D721Med (cell line): ENCODE results near the gene CFAP65.

Experiments used
- DNase-seq: peaks from one replicate; pipeline ENCODE4 v3.0.0; 2011; ENCODE audit warnings: low spot score; ENCODE audit not compliant: insufficient read length
- FAIRE-seq: peaks from 2 replicates; lab custom pipeline; 2011; peaks lifted over from hg19 to GRCh38; lab: Jason Lieb, UNC
- TF ChIP-seq, protein P1 (sequence below): IDR thresholded peaks from 2 replicates; pipeline ENCODE4 v1.5.1; 2012; ENCODE audit warnings: mild to moderate bottlenecking, control low read depth; ENCODE audit not compliant: insufficient read depth; ENCODE audit errors: missing control alignments

The CFAP65 gene

DNA sequence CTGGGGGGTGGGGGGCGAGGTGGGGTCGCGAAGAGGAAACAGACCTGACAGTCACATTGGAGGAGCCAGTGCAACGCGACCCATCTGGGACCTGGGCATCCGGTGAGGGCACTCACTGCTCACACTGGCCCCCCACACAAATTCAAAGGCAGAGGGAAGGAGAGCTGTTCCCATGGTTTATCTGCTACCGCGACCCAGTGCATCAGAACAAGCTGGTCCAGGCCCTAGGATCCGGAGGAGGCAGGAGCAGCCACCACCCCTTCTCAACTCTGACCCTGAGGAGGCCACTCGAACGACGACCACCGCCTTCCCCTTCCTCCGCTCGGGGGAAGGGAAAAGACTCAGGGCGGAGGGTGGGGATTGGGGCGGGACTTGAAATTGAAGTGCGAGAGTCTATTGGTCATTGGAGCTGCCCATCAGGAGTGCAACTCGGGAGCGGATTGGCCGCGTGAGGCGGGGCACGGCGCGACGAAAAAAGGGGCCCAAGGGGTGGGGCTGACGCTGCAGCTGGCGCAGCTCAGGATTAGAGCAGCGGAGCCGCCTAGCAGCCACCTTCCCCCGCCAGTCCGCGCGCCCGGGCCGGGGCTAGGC lies 82.1 kb downstream of the CFAP65 start, which contains the start of gene CDK5R2:
Gene CDK5R2 (plus strand): TSS at position 526 of the 591 bp plus-strand sequence. CDS start 155 bp downstream, outside the sequence.
- TF ChIP-seq, protein P1, sequence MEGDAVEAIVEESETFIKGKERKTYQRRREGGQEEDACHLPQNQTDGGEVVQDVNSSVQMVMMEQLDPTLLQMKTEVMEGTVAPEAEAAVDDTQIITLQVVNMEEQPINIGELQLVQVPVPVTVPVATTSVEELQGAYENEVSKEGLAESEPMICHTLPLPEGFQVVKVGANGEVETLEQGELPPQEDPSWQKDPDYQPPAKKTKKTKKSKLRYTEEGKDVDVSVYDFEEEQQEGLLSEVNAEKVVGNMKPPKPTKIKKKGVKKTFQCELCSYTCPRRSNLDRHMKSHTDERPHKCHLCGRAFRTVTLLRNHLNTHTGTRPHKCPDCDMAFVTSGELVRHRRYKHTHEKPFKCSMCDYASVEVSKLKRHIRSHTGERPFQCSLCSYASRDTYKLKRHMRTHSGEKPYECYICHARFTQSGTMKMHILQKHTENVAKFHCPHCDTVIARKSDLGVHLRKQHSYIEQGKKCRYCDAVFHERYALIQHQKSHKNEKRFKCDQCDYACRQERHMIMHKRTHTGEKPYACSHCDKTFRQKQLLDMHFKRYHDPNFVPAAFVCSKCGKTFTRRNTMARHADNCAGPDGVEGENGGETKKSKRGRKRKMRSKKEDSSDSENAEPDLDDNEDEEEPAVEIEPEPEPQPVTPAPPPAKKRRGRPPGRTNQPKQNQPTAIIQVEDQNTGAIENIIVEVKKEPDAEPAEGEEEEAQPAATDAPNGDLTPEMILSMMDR: no peak
- no peak for FAIRE-seq
- DNase-seq: peak; percentile 99

DNA sequence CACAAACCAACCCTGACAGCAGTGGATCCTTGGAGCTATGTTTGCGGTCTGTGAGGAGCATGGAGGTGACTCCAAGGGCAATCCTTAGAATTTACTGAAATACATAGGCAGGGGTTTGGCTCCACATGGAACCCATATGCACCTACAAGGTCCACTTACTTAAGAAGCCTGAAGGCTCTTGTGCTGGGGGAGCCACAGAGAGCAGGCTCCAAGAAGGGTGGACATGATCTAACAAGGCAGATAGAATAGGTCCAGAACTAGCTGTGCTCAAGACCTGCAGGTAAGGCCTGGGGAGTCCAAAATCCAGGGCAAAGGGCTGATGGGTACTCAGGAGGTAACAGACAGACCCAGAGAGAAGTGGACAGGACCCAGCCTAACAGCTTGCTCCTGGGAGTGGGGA lies 83.0 kb downstream of the CFAP65 start:
- no peak for DNase-seq
- no peak for FAIRE-seq
- TF ChIP-seq, protein P1: no peak

DNA sequence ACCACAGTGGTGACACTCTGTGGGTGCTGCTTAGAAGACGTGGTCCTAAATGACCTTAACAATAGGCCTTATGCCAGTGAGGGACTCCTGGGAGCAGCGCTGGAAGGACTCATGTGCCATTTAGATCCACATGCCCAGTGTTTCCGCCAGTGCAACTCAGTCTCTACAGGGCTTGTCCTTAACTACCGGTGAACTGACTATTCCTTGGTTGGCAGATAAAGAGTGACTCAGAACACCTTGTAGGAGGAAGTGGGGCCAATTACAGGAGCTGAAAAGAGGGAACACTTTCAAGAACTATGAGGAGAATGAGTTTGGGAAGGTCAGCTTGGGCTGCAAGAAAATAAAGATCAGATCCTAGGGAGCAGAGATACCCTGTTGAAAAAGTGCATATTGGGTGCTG lies 83.6 kb downstream of the CFAP65 start:
- DNase-seq: no peak
- FAIRE-seq: no peak
- TF ChIP-seq, protein P1: no peak

DNA sequence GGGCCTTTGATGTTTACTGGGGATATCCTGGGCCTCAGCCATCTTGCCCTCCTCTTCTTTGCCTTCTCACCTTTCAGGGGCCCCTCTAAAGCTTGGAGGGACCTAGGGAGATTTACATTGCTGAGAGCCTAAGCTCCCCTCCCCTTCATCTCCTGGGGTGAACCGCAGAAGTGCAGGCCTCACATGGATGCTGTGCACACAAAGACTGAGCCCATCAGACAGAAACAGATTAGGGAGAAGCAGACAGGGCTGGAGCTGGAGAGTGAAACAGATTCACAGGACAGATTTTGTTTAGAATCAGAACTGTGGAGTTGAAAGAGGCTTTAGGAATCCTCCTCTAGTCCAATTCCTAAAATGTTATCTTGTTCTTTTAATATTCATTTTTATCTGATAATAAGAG lies 85.3 kb downstream of the CFAP65 start:
- FAIRE-seq: no peak
- no peak for DNase-seq
- TF ChIP-seq, protein P1: no peak

DNA sequence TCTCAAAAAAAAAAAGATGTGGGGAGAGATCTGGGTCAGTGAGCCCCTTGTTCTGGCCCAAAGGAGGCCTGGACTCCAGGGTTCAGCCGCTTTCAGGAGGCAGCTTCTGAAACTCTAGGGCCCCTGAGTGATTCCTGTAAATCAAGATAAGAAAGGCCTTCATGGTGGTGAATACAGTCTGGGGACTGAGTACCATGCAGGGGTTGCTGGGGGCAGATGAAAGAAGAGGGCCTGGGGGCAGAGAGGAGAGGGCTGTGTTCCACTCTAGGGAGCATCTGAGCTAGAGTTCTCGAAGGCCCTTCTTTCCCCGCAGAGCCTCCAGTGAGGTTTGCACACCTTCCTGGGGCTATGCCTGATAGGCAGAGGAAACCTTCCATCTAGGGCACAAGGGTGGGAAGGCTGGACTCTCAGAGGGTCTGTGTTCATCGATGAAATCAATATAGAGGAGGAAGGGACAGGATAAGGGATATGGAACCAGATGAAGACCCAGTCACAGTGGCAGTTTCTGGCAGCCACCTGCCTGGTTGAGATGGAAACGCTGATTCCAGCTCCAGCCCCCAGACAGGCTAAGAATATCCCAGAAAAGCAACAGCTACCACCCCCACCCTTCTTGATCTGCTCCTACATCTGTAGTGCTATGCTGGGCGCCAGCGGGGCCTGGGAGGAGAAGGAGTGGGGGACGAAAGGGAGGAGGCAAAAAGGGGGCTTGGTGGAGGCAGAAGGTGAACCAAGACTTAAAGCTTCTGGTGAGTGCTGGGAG lies 86.6 kb downstream of the CFAP65 start:
- TF ChIP-seq, protein P1: no peak
- DNase-seq: no peak
- FAIRE-seq: no peak

DNA sequence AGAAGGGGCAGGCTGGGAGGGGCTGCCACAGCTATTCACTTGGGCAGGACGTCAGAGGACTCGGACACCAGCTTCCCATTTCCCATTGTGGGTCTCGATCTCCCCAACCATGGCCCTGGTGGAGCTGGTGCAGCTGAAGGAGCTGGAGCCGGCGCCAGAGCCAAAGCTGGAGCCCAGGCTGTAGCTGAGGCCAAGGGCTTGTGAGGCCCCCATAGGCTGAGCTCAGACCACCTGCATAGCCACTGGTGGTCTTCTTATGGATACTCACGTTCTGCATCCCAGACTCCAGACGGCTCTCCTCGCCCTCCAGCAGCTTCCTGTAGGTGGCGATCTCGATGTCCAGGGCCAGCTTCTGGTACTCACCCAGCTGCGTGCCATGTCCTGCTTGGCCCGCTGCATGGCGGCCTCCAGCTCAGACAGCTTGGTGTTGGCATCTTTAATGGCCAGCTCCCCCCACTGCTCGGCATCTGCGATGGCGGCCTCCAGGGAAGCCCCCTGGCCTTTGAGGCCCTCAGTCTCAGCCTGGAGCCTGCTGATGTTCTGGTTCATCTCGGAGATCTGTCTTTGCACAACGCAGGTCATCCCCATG lies 87.9 kb downstream of the CFAP65 start:
- DNase-seq (no peak), FAIRE-seq (no peak)
- TF ChIP-seq, protein P1: peak; percentile 11
